GM12864 (cell line): ENCODE measurements around the gene OR1D5.

Experiments
- DNase-seq: peaks from one replicate; pipeline ENCODE4 v3.0.0-alpha.2; 2011; ENCODE audit warnings: low read depth
- H3K4me3 ChIP-seq: 2 replicates; pipeline ENCODE4 v1.5.1; 2011; ENCODE audit warnings: mild to moderate bottlenecking, low read depth, low read length, control low read depth
- TF ChIP-seq, protein P1 (sequence below): IDR thresholded peaks from 2 replicates; pipeline ENCODE4 v1.5.1; 2011; ENCODE audit warnings: low read depth, mild to moderate bottlenecking, moderate library complexity, low read length, control low read depth, inconsistent platforms; ENCODE audit errors: missing control alignments

Gene OR1D5

DNA sequence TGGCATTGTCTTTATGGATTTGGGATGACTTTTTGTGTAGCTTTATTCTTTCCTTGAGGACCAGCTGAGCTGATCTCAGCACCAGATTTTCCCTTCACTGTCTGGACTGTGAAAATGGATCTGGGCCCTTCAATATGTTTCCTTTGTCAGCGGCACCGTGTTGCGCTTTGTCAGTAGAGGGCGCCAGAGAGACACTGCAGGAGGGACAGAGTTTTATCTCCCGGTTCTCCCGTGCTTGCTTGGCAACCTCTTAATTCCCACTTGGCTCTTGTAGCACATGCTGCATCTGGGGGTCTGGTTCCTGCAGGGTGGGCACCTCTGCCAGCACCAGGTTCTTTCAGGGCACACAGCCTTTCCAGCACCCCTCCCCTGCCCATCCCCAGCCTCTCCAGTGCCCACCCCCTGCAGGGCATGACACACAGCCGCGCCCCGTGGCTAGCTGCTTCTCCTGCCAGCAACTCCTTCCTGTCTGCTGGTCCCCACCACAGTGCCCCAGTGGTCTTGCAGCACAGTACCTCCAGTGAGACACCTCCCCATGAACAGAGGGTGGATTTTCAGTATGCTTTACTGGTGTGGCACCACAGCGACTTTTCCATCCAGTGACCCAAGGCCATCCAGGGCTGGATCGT, 19.6 kb downstream of the OR1D5 start:
- TF ChIP-seq, protein P1, sequence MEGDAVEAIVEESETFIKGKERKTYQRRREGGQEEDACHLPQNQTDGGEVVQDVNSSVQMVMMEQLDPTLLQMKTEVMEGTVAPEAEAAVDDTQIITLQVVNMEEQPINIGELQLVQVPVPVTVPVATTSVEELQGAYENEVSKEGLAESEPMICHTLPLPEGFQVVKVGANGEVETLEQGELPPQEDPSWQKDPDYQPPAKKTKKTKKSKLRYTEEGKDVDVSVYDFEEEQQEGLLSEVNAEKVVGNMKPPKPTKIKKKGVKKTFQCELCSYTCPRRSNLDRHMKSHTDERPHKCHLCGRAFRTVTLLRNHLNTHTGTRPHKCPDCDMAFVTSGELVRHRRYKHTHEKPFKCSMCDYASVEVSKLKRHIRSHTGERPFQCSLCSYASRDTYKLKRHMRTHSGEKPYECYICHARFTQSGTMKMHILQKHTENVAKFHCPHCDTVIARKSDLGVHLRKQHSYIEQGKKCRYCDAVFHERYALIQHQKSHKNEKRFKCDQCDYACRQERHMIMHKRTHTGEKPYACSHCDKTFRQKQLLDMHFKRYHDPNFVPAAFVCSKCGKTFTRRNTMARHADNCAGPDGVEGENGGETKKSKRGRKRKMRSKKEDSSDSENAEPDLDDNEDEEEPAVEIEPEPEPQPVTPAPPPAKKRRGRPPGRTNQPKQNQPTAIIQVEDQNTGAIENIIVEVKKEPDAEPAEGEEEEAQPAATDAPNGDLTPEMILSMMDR: peak; percentile 55
- DNase-seq: no peak
- H3K4me3 ChIP-seq: no peak overlapping the region

DNA sequence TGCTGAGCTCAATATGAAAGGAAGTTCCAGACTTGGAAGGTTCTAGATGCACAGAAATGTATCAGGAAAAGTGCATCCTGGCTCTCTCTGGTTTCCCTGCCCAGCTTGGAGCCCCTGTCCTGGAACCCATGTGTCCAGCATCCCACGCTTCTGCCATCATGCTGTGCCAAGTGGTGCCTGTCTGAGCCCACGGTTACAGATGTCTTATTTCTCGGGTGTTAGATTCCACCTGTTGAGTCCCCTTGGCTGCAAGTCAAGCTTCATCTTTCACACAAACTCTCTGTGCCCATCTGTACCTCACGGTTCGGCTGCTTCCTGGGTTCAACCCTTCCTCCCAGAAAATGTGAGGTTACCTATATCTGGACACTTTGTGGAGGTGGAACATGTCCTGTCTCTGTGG, 22.5 kb downstream of the OR1D5 start:
- TF ChIP-seq, protein P1: no peak
- DNase-seq: no peak
- no peak overlapping the region for H3K4me3 ChIP-seq

DNA sequence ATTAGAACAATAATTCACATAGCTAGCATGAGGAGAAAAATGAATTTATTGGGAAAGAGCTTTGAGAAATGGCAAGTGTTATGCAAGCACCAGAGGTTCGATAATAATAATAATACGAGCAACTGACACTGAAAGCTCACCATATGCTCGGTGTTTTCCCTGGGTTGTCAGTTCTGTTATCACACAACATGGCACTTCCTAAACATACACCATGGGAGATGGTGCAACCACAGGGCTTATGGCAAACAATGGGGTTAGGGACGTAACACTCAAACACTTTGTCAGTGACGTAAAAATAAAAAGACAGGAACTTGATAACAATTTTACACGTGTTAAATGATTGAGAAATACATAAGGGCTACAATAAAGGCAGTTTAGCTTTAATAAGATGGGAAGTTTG, 23.7 kb downstream of the OR1D5 start:
- no peak for DNase-seq
- H3K4me3 ChIP-seq: no peak overlapping the region
- TF ChIP-seq, protein P1: no peak

DNA sequence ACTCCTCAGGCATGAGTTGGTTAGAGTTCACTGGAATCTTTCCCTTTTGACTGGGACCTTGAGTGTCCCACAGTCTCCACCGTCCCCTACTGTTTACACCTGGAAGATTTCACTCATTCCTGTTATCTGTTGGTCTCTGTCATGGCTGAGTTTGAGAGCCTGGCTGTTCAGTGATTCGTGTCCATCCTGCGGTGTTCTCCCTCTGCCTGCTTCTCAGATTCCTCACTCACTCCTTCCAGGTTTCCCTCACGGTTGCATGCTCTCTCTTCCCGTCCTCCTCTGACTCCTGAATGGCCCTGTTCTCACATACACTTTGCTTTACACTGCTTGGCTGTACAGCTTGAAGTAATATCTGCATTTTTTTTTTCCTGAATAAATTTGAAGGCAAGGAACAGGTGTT, 24.5 kb downstream of the OR1D5 start:
- TF ChIP-seq, protein P1: no peak
- no peak overlapping the region for H3K4me3 ChIP-seq
- DNase-seq: no peak

DNA sequence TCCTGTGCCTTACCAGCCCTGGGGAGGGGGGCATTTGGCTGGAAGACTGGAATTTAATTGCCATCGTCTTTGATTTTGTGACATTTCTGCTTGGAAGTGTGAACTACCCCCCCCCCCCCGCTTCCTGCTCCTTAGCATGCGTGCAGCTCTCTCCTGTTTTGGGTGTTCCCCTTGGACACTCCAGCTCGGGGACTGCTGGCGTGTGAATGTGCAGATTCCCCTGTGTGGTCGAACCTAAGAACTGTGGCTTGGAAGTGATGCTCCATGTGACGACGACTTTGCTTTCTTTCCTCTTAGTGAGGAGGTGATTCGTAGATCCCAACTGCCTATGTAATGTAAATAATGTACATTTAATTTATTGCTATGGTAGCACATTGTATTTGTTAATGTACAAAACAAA, 26.1 kb downstream of the OR1D5 start:
- DNase-seq: no peak
- no peak overlapping the region for H3K4me3 ChIP-seq
- TF ChIP-seq, protein P1: no peak

DNA sequence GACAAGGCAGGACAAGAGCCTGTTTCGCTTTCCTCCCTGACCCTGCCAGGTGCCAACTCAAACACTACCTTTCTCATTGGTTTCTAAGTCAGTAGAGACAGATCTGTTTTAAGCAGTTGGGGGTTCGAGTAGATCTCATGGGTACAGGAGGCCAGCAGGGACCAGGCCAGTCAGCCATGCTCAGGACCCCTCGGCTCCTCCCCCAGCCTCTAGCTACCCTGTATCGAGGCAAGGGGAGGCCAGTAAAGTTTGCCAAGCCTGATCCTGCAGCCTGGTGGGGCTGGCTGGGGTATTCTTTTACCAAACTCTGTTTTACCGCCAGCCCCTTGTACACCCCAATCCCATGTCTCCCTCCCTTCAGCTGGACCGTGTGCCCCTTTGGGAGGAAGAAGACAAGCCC, 26.6 kb downstream of the OR1D5 start:
- no peak overlapping the region for H3K4me3 ChIP-seq
- TF ChIP-seq, protein P1: no peak
- no peak for DNase-seq

DNA sequence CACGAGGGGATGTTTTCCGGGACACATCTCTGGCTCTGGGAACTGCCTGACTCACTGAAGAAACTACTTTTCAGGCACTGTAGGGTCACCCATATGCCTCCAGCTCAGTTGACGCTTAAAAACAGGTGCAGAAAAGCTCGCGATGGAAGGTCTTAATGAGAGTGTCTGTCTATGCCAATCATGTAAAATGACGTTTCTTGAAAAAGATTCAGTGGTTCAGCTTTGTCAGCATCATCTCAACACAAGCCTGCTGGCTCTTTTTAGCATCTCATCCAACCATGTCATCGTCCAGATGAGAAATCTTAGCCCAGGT, 27.5 kb downstream of the OR1D5 start:
- TF ChIP-seq, protein P1: no peak
- DNase-seq: no peak
- no peak overlapping the region for H3K4me3 ChIP-seq
